GM19238 (cell line): Measurements from ENCODE around the gene CATSPERD.

Experiments
- DNase-seq: peaks from one replicate; pipeline ENCODE4 v3.0.0; 2011; ENCODE audit warnings: low spot score; ENCODE audit not compliant: insufficient read length

CATSPERD gene

GRCh38 chr19:5782945-5783919 is 62.8 kb downstream of the CATSPERD start:
- DNase-seq: no peak

- DNase-seq: no peak
These were observed 64.2 kb downstream of the CATSPERD start, which contains the start of gene PRR22 for GRCh38 chr19:5784581-5785147. PRR22 (minus strand) TSS chr19:5784746; CDS start chr19:5784660, 86 bp downstream.

GRCh38 chr19:5785423-5785822 is 65.0 kb downstream of the CATSPERD start:
- DNase-seq: no peak

- DNase-seq: no peak
These were observed 66.4 kb downstream of the CATSPERD start for GRCh38 chr19:5786593-5787408.

GRCh38 chr19:5787409-5788182 is 67.2 kb downstream of the CATSPERD start:
- no peak for DNase-seq

- no peak for DNase-seq
These were observed 68.0 kb downstream of the CATSPERD start for GRCh38 chr19:5788422-5788821.

GRCh38 chr19:5789351-5789761 is 68.9 kb downstream of the CATSPERD start:
- DNase-seq: no peak

GRCh38 chr19:5789886-5790558 is 69.6 kb downstream of the CATSPERD start:
- no peak for DNase-seq

GRCh38 chr19:5790559-5791520 is 70.4 kb downstream of the CATSPERD start, which contains the start of gene DUS3L:
DUS3L (minus strand) TSS chr19:5791163; CDS start chr19:5791141, 22 bp downstream.
- DNase-seq: peak; percentile 100

- DNase-seq: no peak
These were observed 71.8 kb downstream of the CATSPERD start for GRCh38 chr19:5792224-5792623.

GRCh38 chr19:5793188-5793587 is 72.8 kb downstream of the CATSPERD start:
- no peak for DNase-seq

GRCh38 chr19:5795382-5795919 is 75.0 kb downstream of the CATSPERD start:
- DNase-seq: no peak

- no peak for DNase-seq
These were observed 77.8 kb downstream of the CATSPERD start for GRCh38 chr19:5798244-5798643.

GRCh38 chr19:5799247-5800241 is 79.1 kb downstream of the CATSPERD start:
- DNase-seq: no peak

GRCh38 chr19:5800361-5801270 is 80.2 kb downstream of the CATSPERD start:
- no peak for DNase-seq

GRCh38 chr19:5801796-5802619 is 81.6 kb downstream of the CATSPERD start:
- DNase-seq: no peak
